AG04449 (cell line): ENCODE measurements around the gene SMIM9.
"Not testable (repeated sequence)": the region's sequence is repeated elsewhere in the genome, so short reads cannot be mapped to it uniquely, and the experiment has no call there.

ENCODE experiments used
- CTCF ChIA-PET: fragments of 350-600 bp; formaldehyde crosslinking; extraction: SDS; loops from one replicate; lab custom pipeline; 2021; ENCODE audit warnings: antibody characterized with exemption; lab: Yijun Ruan, JAX
- POLR2A ChIA-PET: fragments of 400-600, 350-600 bp; formaldehyde crosslinking; extraction: SDS; loops from one replicate; lab custom pipeline; 2020; ENCODE audit warnings: antibody characterized with exemption, inconsistent platforms; lab: Yijun Ruan, JAX
- DNase-seq: peaks from one replicate; pipeline ENCODE4 v3.0.0-alpha.2; 2010; ENCODE audit warnings: low read depth, low spot score
- H3K4me3 ChIP-seq: 2 replicates; pipeline ENCODE4 v1.5.1; 2011; ENCODE audit warnings: low read depth, mild to moderate bottlenecking, control low read depth, low read length
- TF ChIP-seq, protein P1 (sequence below): IDR thresholded peaks from one replicate; pipeline ENCODE4 v1.5.1; 2011; ENCODE audit warnings: mild to moderate bottlenecking, moderate library complexity, low read length, control low read depth, inconsistent platforms; ENCODE audit not compliant: insufficient read depth; ENCODE audit errors: missing control alignments

The SMIM9 gene

GRCh38 chrX:154824638-154825037, 9.8 kb downstream of the SMIM9 start:
- ChIA-PET CTCF (interaction anchor here (0.8 kb wide), 1 partner anchor 16 kb away, joined by 3 read pairs; no protein-coding TSS in a partner anchor), POLR2A (no interaction called here)
- DNase-seq = no peak
- no peak overlapping the region for H3K4me3 ChIP-seq
- TF ChIP-seq, protein P1, sequence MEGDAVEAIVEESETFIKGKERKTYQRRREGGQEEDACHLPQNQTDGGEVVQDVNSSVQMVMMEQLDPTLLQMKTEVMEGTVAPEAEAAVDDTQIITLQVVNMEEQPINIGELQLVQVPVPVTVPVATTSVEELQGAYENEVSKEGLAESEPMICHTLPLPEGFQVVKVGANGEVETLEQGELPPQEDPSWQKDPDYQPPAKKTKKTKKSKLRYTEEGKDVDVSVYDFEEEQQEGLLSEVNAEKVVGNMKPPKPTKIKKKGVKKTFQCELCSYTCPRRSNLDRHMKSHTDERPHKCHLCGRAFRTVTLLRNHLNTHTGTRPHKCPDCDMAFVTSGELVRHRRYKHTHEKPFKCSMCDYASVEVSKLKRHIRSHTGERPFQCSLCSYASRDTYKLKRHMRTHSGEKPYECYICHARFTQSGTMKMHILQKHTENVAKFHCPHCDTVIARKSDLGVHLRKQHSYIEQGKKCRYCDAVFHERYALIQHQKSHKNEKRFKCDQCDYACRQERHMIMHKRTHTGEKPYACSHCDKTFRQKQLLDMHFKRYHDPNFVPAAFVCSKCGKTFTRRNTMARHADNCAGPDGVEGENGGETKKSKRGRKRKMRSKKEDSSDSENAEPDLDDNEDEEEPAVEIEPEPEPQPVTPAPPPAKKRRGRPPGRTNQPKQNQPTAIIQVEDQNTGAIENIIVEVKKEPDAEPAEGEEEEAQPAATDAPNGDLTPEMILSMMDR = no peak

- TF ChIP-seq, protein P1 = no peak
- POLR2A ChIA-PET = no interaction called here
Measured at GRCh38 chrX:154822029-154822428, 12.4 kb downstream of the SMIM9 start.

DNA sequence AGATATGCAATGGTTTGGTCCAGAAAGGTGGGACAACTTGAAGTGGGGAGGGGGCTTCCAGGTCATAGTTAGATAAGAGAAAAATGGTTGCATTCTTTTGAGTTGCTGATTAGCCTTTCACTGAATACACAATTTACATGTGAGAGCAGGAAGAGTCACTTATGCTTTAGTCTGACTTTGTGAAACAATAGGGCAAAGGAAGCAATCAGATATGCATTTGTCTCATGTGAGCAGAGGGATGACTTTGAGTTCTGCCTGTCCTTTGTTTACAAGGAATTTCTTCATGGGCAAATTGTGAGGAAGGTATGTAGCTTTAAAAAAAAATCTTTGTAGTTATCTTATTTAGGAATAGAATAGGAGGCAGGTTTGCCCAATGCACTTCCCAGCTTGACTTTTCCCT, 12.9 kb downstream of the SMIM9 start:
- H3K4me3 ChIP-seq = no peak overlapping the region
- CTCF ChIA-PET = no interaction called here
- POLR2A ChIA-PET = no interaction called here
- TF ChIP-seq, protein P1 = no peak
- DNase-seq = no peak

More at GRCh38 chrX:154822029-154822428, 12.4 kb downstream of the SMIM9 start:
- DNase-seq = no peak
- CTCF ChIA-PET = no interaction called here
- H3K4me3 ChIP-seq = no peak overlapping the region

- CTCF ChIA-PET = no interaction called here
- POLR2A ChIA-PET = no interaction called here
- no peak for DNase-seq
- no peak overlapping the region for H3K4me3 ChIP-seq
- TF ChIP-seq, protein P1 = no peak
Measured at GRCh38 chrX:154819771-154820341, 14.6 kb downstream of the SMIM9 start.

- no peak overlapping the region for H3K4me3 ChIP-seq
- TF ChIP-seq, protein P1 = no peak
- DNase-seq = no peak
- CTCF ChIA-PET = interaction anchor here (0.6 kb wide), 1 partner anchor 133 kb away, joined by 3 read pairs; no protein-coding TSS in a partner anchor
- POLR2A ChIA-PET = no interaction called here
Measured at GRCh38 chrX:154818916-154819770, 15.3 kb downstream of the SMIM9 start.

GRCh38 chrX:154817048-154817618, 17.3 kb downstream of the SMIM9 start:
- DNase-seq, POLR2A ChIA-PET, H3K4me3 ChIP-seq, CTCF ChIA-PET: not testable (repeated sequence)

GRCh38 chrX:154816326-154816898, 18.1 kb downstream of the SMIM9 start:
- POLR2A ChIA-PET, DNase-seq, CTCF ChIA-PET, H3K4me3 ChIP-seq: not testable (repeated sequence)
